ENCODE results near the gene COBL.

COBL gene

GRCh38 chr7:51224811-51225595 lies 91.6 kb downstream of the COBL start:
- TF ChIP-seq, protein P1, sequence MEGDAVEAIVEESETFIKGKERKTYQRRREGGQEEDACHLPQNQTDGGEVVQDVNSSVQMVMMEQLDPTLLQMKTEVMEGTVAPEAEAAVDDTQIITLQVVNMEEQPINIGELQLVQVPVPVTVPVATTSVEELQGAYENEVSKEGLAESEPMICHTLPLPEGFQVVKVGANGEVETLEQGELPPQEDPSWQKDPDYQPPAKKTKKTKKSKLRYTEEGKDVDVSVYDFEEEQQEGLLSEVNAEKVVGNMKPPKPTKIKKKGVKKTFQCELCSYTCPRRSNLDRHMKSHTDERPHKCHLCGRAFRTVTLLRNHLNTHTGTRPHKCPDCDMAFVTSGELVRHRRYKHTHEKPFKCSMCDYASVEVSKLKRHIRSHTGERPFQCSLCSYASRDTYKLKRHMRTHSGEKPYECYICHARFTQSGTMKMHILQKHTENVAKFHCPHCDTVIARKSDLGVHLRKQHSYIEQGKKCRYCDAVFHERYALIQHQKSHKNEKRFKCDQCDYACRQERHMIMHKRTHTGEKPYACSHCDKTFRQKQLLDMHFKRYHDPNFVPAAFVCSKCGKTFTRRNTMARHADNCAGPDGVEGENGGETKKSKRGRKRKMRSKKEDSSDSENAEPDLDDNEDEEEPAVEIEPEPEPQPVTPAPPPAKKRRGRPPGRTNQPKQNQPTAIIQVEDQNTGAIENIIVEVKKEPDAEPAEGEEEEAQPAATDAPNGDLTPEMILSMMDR (IDR thresholded peaks at IDR 0.05; ENCODE audit: extremely low read depth, missing control alignments) = no peak
- no peak for DNase-seq (ENCODE audit: low spot score)

DNA sequence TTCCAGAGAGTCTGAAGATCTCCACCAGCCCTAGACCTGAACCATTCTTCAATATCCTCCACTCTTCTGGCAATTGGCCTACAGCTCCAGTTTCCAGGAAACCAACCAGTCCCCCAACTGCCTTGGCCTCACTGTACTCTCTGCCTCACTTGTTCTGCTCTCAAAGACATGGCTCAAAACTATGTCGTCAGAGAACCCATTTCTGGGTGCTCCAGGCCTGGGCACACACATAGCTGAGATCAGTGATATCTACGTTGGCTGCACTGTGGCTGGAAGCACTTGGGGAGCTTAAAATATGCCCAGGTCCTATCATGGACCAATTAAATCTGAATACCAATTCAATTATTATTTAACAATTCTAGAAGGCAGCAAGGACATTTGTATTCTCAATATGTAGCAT lies 93.1 kb downstream of the COBL start:
- no peak for DNase-seq (ENCODE audit: low spot score)
- TF ChIP-seq, protein P1 (IDR thresholded peaks at IDR 0.05; ENCODE audit: extremely low read depth, missing control alignments) = no peak

- TF ChIP-seq, protein P1 (IDR thresholded peaks at IDR 0.05; ENCODE audit: extremely low read depth, missing control alignments) = no peak
- DNase-seq (ENCODE audit: low spot score) = no peak
These were observed 93.7 kb downstream of the COBL start for GRCh38 chr7:51222916-51223315.

DNA sequence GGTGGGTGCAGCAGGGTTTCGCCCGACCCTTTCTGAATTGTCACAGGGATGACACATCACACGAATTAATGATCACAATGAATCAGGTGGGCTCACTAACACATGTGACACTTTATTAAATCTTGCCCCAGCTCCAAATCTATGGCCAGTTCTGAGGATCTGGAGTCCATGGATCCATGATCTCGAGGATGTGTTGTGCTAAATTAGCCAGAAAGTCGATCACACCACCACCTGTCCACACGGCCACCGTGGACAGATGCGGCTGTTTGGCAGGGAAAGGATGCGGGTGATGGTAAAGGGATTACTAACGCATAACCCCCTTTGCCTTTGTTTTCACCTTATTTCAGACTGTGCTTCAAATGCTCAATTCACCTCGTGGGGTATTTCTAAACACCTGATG lies 96.4 kb downstream of the COBL start:
- TF ChIP-seq, protein P1 (IDR thresholded peaks at IDR 0.05; ENCODE audit: extremely low read depth, missing control alignments) = no peak
- DNase-seq (ENCODE audit: low spot score) = no peak

DNA sequence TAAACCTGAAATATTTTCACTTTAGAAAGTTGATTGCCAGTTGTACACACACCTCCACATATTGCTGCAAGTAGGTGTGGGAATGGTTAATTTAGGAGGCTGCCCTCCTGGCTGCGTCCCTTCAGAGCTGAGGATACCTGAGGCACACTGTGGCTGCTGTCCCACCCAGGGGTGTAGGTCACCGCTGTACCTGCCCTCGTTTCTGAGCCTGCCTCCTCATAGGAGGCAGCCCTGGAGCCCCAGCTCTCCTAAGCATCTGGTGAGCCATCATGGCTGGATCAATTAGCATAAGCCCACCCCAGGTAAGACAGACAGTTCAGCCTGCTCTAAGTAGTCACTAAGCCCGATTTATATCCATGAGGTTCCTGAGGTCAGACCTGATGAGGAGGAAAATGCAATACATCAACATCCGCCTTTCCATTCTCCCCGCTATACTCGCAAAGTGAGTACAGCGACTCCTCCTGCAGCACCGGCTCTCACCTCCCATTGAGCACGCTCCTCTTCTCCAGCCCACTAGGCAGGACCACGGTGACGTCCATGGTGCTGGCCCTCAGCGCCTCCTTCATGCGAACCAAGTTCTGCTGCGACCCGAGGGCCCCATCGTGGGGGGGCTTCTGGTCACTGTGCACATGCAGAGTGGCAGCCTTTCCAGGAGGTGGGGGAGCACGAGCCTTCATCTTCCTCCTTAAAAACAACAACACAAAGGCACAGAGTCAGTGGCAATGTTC lies 97.2 kb downstream of the COBL start:
- TF ChIP-seq, protein P1 (IDR thresholded peaks at IDR 0.05; ENCODE audit: extremely low read depth, missing control alignments) = no peak
- no peak for DNase-seq (ENCODE audit: low spot score)

DNA sequence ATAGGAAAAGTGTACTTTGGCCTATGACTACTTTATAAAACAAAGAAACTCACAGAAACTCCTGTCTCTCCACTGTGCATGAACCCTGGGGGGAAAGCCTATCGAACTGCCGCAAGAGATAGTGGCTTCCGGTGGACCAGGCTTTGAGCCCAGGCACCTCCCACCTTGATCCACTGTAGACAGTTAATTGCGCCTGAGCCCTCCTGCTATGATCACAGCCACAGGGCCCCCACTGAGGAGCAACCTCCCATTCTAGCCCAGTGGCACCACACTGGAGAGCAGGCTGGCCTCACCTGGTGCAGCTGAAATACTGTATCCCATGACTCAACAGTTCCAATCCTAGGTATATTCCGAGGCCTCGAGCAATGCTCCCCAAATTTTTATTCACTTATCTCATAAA lies 98.8 kb downstream of the COBL start:
- TF ChIP-seq, protein P1 (IDR thresholded peaks at IDR 0.05; ENCODE audit: extremely low read depth, missing control alignments) = no peak
- DNase-seq (ENCODE audit: low spot score) = no peak

DNA sequence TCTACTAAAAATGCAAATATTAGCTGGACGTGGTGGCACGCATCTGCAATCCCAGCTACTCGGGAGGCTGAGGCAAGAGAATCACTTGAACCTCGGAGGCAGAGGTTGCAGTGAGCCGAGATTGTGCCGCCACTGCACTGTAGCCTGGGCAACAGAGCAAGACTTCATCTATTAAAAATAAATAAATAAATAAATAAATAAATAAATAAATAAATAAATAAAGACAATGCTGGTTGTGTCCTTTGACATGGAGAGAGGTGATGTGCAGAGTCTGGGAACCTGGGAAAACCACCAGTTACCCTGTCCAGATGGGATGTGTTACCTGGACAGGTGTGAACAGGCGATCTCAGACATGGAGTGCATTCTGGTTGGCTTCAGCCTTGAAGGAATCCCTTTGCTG lies 102.5 kb downstream of the COBL start:
- no peak for DNase-seq (ENCODE audit: low spot score)

More for the DNA sequence above, 102.5 kb downstream of the COBL start:
- TF ChIP-seq, protein P1 (IDR thresholded peaks at IDR 0.05; ENCODE audit: extremely low read depth, missing control alignments) = no peak
